ENCODE results near the gene MGST1.

DNA sequence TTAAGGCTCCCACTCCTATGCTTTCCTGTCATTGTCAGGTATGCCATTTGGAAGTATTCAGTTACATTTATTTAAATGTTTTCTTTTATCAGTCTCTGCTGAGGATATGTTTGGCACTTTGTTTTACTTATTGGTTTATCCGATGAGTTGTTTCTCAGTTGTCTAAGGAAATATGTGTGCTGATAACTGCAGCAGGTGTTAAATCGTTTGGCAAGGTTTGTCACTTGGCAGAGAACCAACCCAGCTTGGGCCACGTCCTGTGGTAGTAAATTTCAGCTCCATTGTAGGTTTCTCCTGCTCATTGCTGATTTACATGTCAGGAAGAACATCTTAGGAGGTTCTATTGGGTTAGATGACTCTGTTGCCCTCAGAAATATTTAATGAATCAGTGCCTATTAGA lies 22.0 kb upstream of the MGST1 start:
- no peak for TF ChIP-seq POLR2A (IDR thresholded peaks at IDR 0.05; ENCODE audit: low read depth)
- TF ChIP-seq, protein P1, sequence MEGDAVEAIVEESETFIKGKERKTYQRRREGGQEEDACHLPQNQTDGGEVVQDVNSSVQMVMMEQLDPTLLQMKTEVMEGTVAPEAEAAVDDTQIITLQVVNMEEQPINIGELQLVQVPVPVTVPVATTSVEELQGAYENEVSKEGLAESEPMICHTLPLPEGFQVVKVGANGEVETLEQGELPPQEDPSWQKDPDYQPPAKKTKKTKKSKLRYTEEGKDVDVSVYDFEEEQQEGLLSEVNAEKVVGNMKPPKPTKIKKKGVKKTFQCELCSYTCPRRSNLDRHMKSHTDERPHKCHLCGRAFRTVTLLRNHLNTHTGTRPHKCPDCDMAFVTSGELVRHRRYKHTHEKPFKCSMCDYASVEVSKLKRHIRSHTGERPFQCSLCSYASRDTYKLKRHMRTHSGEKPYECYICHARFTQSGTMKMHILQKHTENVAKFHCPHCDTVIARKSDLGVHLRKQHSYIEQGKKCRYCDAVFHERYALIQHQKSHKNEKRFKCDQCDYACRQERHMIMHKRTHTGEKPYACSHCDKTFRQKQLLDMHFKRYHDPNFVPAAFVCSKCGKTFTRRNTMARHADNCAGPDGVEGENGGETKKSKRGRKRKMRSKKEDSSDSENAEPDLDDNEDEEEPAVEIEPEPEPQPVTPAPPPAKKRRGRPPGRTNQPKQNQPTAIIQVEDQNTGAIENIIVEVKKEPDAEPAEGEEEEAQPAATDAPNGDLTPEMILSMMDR (IDR thresholded peaks at IDR 0.05): no peak
